Upper lobe of left lung (tissue), 6 donors: ENCODE measurements around the gene C1orf185. TPM values are rescaled to one million over a fixed set of nuclear protein-coding genes. Genes with fewer than 3 reads are reported as not detected.

ENCODE experiments used
- ATAC-seq, 2 donors: fragments of 200-7000 bp; cut with Tn5 transposase; one replicate each; pipeline ENCODE4 v1.9.1; 2022; ENCODE audit warnings: mild to moderate bottlenecking in 2 of 2, moderate library complexity in 2 of 2; ENCODE audit not compliant: low FRiP score in 2 of 2
- DNase-seq, 2 donors: peaks; one replicate each; pipeline ENCODE4 v3.0.0-alpha.2; 2019 to 2020
- H3K27ac ChIP-seq, 4 donors: fragments of 200-600 bp; sonication (generic); one replicate each; pipeline ENCODE4 v1.5.1; 2016 to 2019
- H3K27me3 ChIP-seq, 4 donors: fragments of 200-600 bp; sonication (generic); one replicate each; pipeline ENCODE4 v1.5.1; 2017 to 2019
- H3K36me3 ChIP-seq, 4 donors: fragments of 200-600 bp; sonication (generic); one replicate each; pipeline ENCODE4 v1.5.1; 2016 to 2019
- H3K4me1 ChIP-seq, 4 donors: fragments of 200-600 bp; sonication (generic); one replicate each; pipeline ENCODE4 v1.5.1; 2018 to 2019
- H3K4me3 ChIP-seq, 4 donors: fragments of 200-600 bp; sonication (generic); one replicate each; pipeline ENCODE4 v1.5.1; 2017 to 2019; ENCODE audit warnings: mild to moderate bottlenecking in 2 of 4, moderate library complexity in 1 of 4
- H3K9me3 ChIP-seq, 4 donors: fragments of 200-600 bp; sonication (generic); one replicate each; pipeline ENCODE4 v1.5.1; 2018 to 2019
- EP300 ChIP-seq, 4 donors: sonication (generic); formaldehyde crosslinking; IDR thresholded peaks; one replicate each; pipeline ENCODE4 v1.5.1; 2017; ENCODE audit warnings: antibody characterized with exemption in 4 of 4, control low read depth in 2 of 4
- POLR2A ChIP-seq, 4 donors: fragments of 450-650 bp; IDR thresholded peaks; one replicate each; pipeline ENCODE4 v1.5.1; 2016 to 2017; ENCODE audit warnings: antibody characterized with exemption in 4 of 4, mild to moderate bottlenecking in 2 of 4
- POLR2AphosphoS5 ChIP-seq, 2 donors: sonication (generic); formaldehyde crosslinking; IDR thresholded peaks; one replicate each; pipeline ENCODE4 v1.5.1; 2017; ENCODE audit warnings: antibody characterized with exemption in 2 of 2
- WGBS, 2 donors: methylation state at CpG; one replicate each; pipeline ENCODE4 v1.1.5; 2017 to 2018; 5-methylcytosine and 5-hydroxymethylcytosine counted together
- total RNA-seq, 6 donors: library from RNA; depleted of rRNA in 4 of 6; stranded (reverse); fragments of >200 nt in 4 of 6; gene quantifications; one replicate each; pipeline versions ENCODE4 v1.1.0 to v1.2.1, GENCODE V29; 2016 to 2021
- TF ChIP-seq, protein P1 (sequence below), 6 experiments: fragments of 450-650 bp in 4 of 6; fragments of 200-600 bp in 2 of 6; sonication (generic) in 2 of 6; IDR thresholded peaks; one replicate each; pipeline ENCODE4 v1.5.1; 2016 to 2019; ENCODE audit warnings: antibody characterized with exemption in 6 of 6
- donor health status: DM: no; HTN: no; CAD: no; lungs with moderate emphysema.
- donor health status: DM: no; HTN: yes; CAD: no; lungs with severe emphysema.

The C1orf185 gene
- not detected for total RNA-seq

DNA sequence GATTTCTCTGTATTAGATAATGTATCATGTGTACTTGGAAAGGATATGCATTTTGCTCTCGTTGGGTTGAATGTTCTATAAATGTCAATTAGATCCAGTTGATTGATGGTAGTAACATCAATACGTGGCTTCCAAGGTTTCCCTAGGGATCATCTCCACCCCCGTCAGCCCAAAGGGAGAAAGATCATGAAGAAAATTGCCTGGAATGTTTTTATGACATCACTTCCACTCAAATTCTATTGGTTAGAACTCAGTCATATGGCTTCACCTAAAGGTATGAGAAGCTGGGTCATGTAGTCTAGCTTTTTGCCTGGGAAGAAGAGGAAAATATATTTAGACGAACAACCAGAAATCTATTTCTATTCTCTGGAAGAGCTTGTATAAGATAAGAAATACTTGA is at the start of gene C1orf185:
Gene C1orf185 (plus strand): TSS at position 253 of the 400 bp plus-strand sequence. CDS start 6 bp downstream, at position 259.
- DNase-seq, result no peak
- WGBS, 2 donors, result 69 to 73% methylated on average over 4 of the region's 4 CpGs
- no peak within 1 kb of the TSS for H3K4me3 ChIP-seq
- no peak for TF ChIP-seq EP300 (IDR thresholded peaks at IDR 0.05)
- H3K27me3 ChIP-seq, result no peaks in the 10 kb centered on the region
- no peaks in the 10 kb centered on the region for H3K9me3 ChIP-seq
- ATAC-seq, result no peak
- no peak within 1 kb of the TSS for H3K27ac ChIP-seq
- H3K4me1 ChIP-seq, result no peaks in the 10 kb centered on the region
- H3K36me3 ChIP-seq, result no peaks in the 10 kb centered on the region

DNA sequence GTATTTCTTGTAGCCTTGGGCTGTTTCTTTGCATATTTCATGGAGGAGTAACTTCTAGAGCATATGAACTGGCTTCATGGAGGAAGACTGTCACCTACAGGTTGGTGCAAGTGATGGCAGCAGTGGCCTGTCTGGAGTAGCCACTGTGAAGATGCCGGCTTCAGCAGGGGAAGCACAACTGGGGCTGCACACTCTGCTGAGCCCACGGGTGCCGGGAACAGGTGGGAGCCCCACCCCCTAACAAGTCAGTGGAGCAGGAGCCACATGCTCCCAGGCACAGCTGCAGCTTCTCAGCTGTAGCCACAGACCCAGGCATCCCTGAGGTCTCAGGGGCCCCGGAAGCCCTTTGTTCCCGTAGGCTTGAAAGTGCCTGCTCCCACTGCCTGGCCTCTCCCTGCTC is 43.2 kb upstream of the C1orf185 start:
- ATAC-seq, result no peak
- WGBS, 2 donors, result 80 to 92% methylated on average over 1 to 5 of the region's 5 CpGs

DNA sequence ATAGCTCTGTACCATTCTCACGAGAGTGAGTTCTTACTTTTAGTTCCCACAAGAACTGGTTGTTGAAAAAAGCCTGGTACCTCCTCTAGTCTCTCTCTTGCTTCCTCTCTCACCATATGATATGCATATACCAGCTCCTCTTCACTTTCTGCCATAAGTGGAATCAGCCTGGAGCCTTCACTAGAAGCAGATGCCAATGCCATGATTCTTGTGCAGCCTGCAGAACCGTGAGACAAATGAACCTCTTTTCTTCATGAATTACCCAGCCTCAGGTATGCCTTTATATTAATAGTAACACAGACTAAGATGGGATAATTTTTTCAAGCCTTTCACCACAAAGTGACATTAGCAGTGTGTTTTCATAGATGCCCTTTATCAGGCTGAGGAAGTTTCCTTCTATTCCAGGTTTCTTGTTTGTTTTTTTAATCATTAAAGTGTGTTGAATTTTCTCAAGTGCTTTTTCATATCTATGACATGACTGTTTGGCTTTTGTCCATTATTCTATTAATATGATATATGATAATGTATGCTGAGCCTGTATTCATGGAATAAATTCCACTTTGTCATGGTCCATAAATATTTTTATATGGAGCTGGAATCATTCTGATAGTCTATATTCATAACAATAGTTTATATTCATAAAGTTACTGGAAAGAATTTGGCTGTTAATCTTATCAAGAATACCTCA is 40.7 kb upstream of the C1orf185 start:
- no peak overlapping the region for H3K4me3 ChIP-seq
- no peak for ATAC-seq
- no peaks in the 10 kb centered on the region for H3K36me3 ChIP-seq

More for the DNA sequence above, 43.2 kb upstream of the C1orf185 start:
- Histone ChIP-seq H3K27ac (no peak overlapping the region), H3K27me3 (no peaks in the 10 kb centered on the region), H3K9me3 (no peaks in the 10 kb centered on the region), H3K4me3 (no peak overlapping the region), H3K4me1 (no peaks in the 10 kb centered on the region), H3K36me3 (no peaks in the 10 kb centered on the region)
- no peak for TF ChIP-seq POLR2A (IDR thresholded peaks at IDR 0.05)
- TF ChIP-seq, protein P1, sequence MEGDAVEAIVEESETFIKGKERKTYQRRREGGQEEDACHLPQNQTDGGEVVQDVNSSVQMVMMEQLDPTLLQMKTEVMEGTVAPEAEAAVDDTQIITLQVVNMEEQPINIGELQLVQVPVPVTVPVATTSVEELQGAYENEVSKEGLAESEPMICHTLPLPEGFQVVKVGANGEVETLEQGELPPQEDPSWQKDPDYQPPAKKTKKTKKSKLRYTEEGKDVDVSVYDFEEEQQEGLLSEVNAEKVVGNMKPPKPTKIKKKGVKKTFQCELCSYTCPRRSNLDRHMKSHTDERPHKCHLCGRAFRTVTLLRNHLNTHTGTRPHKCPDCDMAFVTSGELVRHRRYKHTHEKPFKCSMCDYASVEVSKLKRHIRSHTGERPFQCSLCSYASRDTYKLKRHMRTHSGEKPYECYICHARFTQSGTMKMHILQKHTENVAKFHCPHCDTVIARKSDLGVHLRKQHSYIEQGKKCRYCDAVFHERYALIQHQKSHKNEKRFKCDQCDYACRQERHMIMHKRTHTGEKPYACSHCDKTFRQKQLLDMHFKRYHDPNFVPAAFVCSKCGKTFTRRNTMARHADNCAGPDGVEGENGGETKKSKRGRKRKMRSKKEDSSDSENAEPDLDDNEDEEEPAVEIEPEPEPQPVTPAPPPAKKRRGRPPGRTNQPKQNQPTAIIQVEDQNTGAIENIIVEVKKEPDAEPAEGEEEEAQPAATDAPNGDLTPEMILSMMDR (IDR thresholded peaks at IDR 0.05), result peak in 1 of 6 experiments; percentile 30
- peak in 1 of 2 donors; percentile 16 for DNase-seq

DNA sequence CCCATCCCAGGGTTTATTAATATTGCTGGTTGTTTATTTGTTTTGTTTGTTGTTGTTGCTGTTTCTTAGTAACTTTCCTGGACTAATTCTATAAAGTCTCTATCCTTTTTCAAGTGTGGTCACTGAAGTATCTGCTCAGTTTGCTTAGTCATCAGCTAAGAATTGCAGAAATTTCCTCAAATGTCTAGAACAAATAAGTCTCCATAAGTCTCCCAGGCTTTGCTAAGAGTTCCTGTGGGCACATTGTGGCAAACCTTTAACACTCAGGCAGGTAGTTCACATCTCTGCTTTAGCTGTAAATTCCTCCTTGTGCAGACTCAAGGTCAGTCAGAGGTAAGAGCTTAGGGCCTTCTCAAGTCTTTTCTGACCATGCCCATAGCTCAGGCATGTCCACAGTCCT is 38.9 kb upstream of the C1orf185 start:
- ATAC-seq (no peak), DNase-seq (no peak)
- Histone ChIP-seq H3K9me3 (no peaks in the 10 kb centered on the region), H3K27me3 (no peaks in the 10 kb centered on the region), H3K27ac (no peak overlapping the region), H3K4me1 (no peaks in the 10 kb centered on the region), H3K4me3 (no peak overlapping the region), H3K36me3 (no peaks in the 10 kb centered on the region)
- TF ChIP-seq EP300 (IDR thresholded peaks at IDR 0.05), result no peak
- TF ChIP-seq POLR2A (IDR thresholded peaks at IDR 0.05), result no peak
- TF ChIP-seq, protein P1 (IDR thresholded peaks at IDR 0.05), result no peak
- TF ChIP-seq POLR2AphosphoS5 (IDR thresholded peaks at IDR 0.05), result no peak

More for the DNA sequence above, 40.7 kb upstream of the C1orf185 start:
- Histone ChIP-seq H3K4me1 (no peaks in the 10 kb centered on the region), H3K9me3 (no peaks in the 10 kb centered on the region), H3K27ac (no peak overlapping the region), H3K27me3 (no peaks in the 10 kb centered on the region)
- no peak for TF ChIP-seq EP300 (IDR thresholded peaks at IDR 0.05)
- TF ChIP-seq, protein P1 (IDR thresholded peaks at IDR 0.05), result no peak
- no peak for TF ChIP-seq POLR2AphosphoS5 (IDR thresholded peaks at IDR 0.05)
- no peak for TF ChIP-seq POLR2A (IDR thresholded peaks at IDR 0.05)
- 67 to 79% methylated on average over 2 of the region's 2 CpGs for WGBS, 2 donors
- no peak for DNase-seq

DNA sequence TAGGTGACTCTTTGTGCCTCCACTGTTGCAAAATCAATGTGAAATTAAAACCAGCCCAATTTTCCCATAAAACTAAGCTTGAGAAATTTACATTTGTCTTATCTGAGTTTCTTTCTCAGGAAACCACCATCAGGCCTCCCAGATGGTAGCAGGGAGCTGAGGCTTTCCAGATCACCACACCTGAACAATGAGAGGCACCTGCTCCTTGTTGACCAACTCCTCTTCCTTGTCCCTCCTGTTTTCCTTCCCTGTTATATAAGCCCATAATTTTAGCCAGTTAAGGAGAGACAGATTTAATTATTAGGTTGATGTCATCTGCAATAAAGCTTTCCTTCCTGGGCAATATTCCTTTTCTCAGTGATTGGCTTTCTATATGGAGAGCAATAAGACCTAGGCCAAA is 32.0 kb upstream of the C1orf185 start:
- DNase-seq (no peak), ATAC-seq (no peak)
- Histone ChIP-seq H3K27ac (no peak overlapping the region), H3K36me3 (no peaks in the 10 kb centered on the region), H3K27me3 (no peaks in the 10 kb centered on the region), H3K4me1 (no peaks in the 10 kb centered on the region), H3K4me3 (no peak overlapping the region), H3K9me3 (no peaks in the 10 kb centered on the region)
- TF ChIP-seq POLR2A (IDR thresholded peaks at IDR 0.05) (no peak), EP300 (IDR thresholded peaks at IDR 0.05) (no peak)
- TF ChIP-seq, protein P1 (IDR thresholded peaks at IDR 0.05), result no peak
